Measurements from ENCODE around the gene SNIP1. TPM values are rescaled to one million over a fixed set of nuclear protein-coding genes. Genes with fewer than 3 reads are reported as not detected.

SNIP1 gene
- total RNA-seq, 1 experiment from 2014 or later = 26.4 TPM

- Mint-ChIP-seq H3K27me3 (ENCODE audit: insufficient read depth, unreplicated experiment) (no peaks in the 10 kb centered on the region), H3K27ac (ENCODE audit: low read depth, unreplicated experiment) (peak within 1 kb of the TSS; percentile 82), H3K4me1 (ENCODE audit: insufficient read depth, unreplicated experiment) (peaks cover 16% of the 10 kb centered on the region), H3K4me3 (ENCODE audit: unreplicated experiment) (peak within 1 kb of the TSS; percentile 82), H3K36me3 (ENCODE audit: insufficient read depth, unreplicated experiment) (peaks cover 21% of the 10 kb centered on the region), H3K9me3 (ENCODE audit: unreplicated experiment) (no peaks in the 10 kb centered on the region)
- CTCF ChIA-PET = interaction anchor here (0.6 to 4.0 kb wide), 34 partner anchors 9 to 1653 kb away, joined by 3 to 32 read pairs (median 4); partner anchors contain the start of genes SNIP1 and ZC3H12A
- peak; percentile 80 for DNase-seq (ENCODE audit: unreplicated experiment)
- TF ChIP-seq, protein P1, sequence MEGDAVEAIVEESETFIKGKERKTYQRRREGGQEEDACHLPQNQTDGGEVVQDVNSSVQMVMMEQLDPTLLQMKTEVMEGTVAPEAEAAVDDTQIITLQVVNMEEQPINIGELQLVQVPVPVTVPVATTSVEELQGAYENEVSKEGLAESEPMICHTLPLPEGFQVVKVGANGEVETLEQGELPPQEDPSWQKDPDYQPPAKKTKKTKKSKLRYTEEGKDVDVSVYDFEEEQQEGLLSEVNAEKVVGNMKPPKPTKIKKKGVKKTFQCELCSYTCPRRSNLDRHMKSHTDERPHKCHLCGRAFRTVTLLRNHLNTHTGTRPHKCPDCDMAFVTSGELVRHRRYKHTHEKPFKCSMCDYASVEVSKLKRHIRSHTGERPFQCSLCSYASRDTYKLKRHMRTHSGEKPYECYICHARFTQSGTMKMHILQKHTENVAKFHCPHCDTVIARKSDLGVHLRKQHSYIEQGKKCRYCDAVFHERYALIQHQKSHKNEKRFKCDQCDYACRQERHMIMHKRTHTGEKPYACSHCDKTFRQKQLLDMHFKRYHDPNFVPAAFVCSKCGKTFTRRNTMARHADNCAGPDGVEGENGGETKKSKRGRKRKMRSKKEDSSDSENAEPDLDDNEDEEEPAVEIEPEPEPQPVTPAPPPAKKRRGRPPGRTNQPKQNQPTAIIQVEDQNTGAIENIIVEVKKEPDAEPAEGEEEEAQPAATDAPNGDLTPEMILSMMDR (IDR thresholded peaks at IDR 0.05; ENCODE audit: unreplicated experiment) = peak; percentile 72
- POLR2A ChIA-PET = interaction anchor here (0.6 to 4.8 kb wide), 31 partner anchors 9 to 1365 kb away, joined by 3 to 159 read pairs (median 5); partner anchors contain the start of genes C1orf122, CDCA8, GNL2 and MTF1
- BruUV-seq (replicated peaks) = no TSS peak
- intact Hi-C loops (cut with micrococcal nuclease) = loop anchor here (5.0 kb wide), 1 partner anchor 38 kb away; the partner anchor contains the start of gene SNIP1
Observed at GRCh38 chr1:37514350-37515184, 39.5 kb downstream of the SNIP1 start, which contains the start of gene MEAF6. Gene MEAF6 (minus strand): TSS chr1:37514766. CDS start chr1:37514746, 20 bp downstream.

GRCh38 chr1:37513795-37514349 lies 40.2 kb downstream of the SNIP1 start:
- DNase-seq (ENCODE audit: unreplicated experiment) = peak; percentile 23
- ChIA-PET POLR2A (interaction anchor here (0.9 to 4.8 kb wide), 23 partner anchors 8 to 1364 kb away, joined by 3 to 159 read pairs (median 6); partner anchors contain the start of genes C1orf122, GNL2, MTF1 and MYCBP), CTCF (interaction anchor here (0.6 to 4.0 kb wide), 27 partner anchors 8 to 1652 kb away, joined by 3 to 32 read pairs (median 4); partner anchors contain the start of genes SNIP1 and ZC3H12A)
- Mint-ChIP-seq H3K27me3 (ENCODE audit: insufficient read depth, unreplicated experiment) (no peaks in the 10 kb centered on the region), H3K27ac (ENCODE audit: low read depth, unreplicated experiment) (peak overlapping the region; percentile 82), H3K9me3 (ENCODE audit: unreplicated experiment) (no peaks in the 10 kb centered on the region), H3K4me3 (ENCODE audit: unreplicated experiment) (peak overlapping the region; percentile 82), H3K4me1 (ENCODE audit: insufficient read depth, unreplicated experiment) (peaks cover 22% of the 10 kb centered on the region), H3K36me3 (ENCODE audit: insufficient read depth, unreplicated experiment) (peaks cover 26% of the 10 kb centered on the region)
- intact Hi-C loops (cut with micrococcal nuclease) = loop anchor here (5.0 kb wide), 1 partner anchor 38 kb away; the partner anchor contains the start of gene SNIP1
- no TSS peak for BruUV-seq (replicated peaks)
- TF ChIP-seq, protein P1 (IDR thresholded peaks at IDR 0.05; ENCODE audit: unreplicated experiment) = no peak

DNA sequence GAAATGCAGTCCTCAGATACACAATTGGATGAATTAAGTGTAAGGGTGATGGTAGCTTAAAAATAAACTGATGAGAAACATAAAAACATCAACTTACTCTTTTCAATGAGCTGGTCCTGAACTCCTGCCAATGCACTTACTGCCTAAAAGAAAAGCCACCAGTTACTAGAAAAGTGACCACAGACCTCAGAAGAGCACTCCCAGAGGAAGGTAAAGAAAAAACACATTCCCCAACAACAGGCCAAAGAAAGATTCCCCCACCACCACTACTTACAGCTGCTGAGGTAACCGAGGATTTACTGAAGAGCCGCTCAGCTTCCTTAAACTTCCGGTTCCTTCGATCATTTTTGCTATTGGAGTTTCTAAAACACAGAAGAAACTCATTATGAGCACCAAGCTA lies 44.9 kb downstream of the SNIP1 start:
- H3K9me3 Mint-ChIP-seq (ENCODE audit: unreplicated experiment) = no peaks in the 10 kb centered on the region
- no peak overlapping the region for H3K4me3 Mint-ChIP-seq (ENCODE audit: unreplicated experiment)
- no peaks in the 10 kb centered on the region for H3K27me3 Mint-ChIP-seq (ENCODE audit: insufficient read depth, unreplicated experiment)
- DNase-seq (ENCODE audit: unreplicated experiment) = peak; percentile 21
- peaks cover 22% of the 10 kb centered on the region for H3K4me1 Mint-ChIP-seq (ENCODE audit: insufficient read depth, unreplicated experiment)
- TF ChIP-seq, protein P1 (IDR thresholded peaks at IDR 0.05; ENCODE audit: unreplicated experiment) = peak; percentile 10
- CTCF ChIA-PET = interaction anchor here (0.6 to 2.1 kb wide), 10 partner anchors 9 to 519 kb away, joined by 3 to 13 read pairs (median 3); partner anchors contain the start of gene ZC3H12A
- H3K27ac Mint-ChIP-seq (ENCODE audit: low read depth, unreplicated experiment) = no peak overlapping the region
- H3K36me3 Mint-ChIP-seq (ENCODE audit: insufficient read depth, unreplicated experiment) = peaks cover 71% of the 10 kb centered on the region
- BruUV-seq (replicated peaks) = no TSS peak
- intact Hi-C loops (cut with micrococcal nuclease) = no loop called here
- POLR2A ChIA-PET = interaction anchor here (0.7 to 1.8 kb wide), 9 partner anchors 9 to 44 kb away, joined by 3 to 6 read pairs (median 3); partner anchors contain the start of genes SNIP1 and ZC3H12A

All from MCF 10A (cell line).